Non-pigmented ciliary epithelial cell (primary cell): ENCODE measurements around the gene HECTD1.
"Not testable (repeated sequence)": the region's sequence is repeated elsewhere in the genome, so short reads cannot be mapped to it uniquely, and the experiment has no call there.

Experiments
- DNase-seq: peaks from one replicate; pipeline ENCODE4 v3.0.0-alpha.2; 2010; ENCODE audit warnings: low read depth

HECTD1 gene

DNA sequence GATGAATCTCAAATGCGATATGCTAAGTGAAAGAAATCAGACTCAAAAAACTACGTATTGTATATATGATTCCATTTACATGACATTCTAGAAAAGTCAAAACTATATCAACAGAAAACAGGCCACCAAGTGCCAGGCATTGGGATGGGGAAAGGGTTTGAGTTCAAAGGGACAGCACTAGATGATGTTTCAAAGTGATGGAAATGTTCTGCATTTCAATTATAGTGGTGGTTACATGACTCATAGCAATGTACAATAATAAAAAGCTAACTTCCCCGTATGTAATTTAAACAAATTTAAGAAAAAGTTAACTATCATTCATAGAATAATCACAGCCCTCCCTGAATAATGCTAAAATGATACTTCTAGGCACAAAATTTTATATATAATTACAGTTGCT is 13.5 kb downstream of the HECTD1 start:
- DNase-seq: no peak

DNA sequence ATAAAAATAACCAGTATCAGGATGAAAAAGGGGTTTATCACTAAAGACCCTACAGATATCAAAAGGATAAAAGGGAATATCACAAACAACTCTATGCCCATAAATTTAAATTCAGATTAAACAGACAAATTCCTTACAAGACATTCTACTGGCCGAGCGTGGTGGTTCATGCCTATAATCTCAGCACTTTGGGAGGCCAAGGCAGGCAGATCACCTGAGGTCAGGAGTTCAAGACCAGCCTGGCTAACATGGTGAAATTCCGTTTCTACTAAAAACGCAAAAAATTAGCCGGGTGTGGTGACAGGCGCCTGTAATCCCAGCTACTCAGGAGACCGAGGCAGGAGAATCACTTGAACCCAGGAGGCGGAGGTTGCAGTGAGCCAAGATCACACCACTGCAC is 15.0 kb downstream of the HECTD1 start:
- DNase-seq: not testable (repeated sequence)

DNA sequence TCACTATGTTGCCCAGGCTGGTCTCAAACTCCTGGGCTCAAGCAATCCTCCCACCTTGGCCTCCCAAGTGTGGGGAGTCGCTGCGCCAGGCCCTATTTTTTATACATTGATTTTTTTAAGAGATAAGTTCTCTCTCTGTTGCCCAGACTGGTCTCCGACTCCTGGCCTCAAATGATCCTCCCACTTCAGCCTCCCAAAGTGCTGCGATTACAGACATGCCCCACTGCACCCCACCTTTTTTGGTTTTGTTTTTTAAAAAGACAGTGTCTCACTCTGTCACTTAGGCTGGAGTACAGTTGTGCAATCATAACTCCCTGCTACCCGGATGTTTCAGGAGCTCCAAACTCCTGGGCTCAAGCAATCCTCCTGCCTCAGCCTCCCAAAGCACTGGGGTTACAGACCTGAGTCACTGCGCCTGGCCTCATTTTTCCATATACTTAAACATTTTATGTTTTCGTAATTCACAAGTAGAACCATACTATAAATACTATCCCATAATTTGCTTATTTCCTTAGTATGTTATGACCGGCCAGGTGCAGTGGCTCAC is 16.8 kb downstream of the HECTD1 start:
- no peak for DNase-seq

DNA sequence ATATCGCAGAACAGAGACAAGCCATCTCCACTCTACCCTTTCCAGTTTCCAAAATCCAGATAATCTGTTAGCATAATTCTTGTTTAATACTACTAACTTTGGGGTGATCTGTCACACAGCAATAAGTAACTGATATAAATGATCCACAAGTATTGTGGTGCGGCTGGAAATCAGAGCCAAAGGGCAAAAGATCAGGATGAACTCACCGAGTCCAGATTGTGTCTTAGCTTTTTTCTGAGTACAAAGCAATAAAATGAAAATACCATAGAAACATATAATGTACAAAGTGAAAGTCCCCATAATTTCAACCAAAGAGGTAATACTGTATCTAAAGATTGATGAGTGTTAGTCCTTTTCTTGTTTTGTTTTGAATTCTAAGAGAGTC is 17.4 kb downstream of the HECTD1 start:
- no peak for DNase-seq

DNA sequence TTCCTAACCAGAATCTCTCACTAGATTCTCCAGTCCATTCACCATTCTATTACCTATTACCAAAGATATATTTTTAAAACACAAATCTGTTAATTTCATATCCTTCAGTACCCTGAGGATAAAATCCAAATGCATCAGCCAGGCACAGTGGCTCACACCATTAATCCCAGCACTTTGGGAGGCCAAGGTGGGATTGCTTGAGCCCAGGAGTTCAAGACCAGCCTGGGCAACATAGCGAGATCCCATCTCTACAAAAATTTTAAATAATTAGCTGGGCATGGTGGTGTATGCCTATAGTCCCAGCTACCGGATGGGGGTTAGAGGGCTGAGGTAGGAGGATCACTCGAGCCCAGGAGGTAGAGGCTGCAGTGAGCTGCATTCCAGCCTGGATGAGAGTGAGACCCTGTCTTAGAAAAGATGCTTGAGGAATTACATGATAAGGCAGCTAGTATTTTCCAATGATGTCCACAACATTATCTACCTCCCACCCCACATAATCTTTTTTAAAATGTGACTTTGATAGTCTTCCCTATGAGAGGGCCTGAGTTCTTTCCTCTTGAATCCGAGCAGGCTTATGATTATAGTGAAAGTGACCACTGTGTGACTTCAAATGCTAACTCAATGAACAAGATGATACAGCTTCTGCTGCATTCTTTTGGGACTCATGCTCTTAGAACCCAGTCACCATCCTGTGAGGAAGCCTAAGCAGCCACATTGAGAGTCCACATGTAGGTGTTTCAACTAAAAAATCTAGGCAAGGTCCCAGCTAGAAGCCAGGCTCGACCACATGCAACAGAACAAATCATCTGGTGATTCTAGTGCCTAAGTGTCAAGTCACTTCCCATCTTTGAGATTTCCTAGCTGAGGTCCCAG is 18.0 kb downstream of the HECTD1 start:
- no peak for DNase-seq

DNA sequence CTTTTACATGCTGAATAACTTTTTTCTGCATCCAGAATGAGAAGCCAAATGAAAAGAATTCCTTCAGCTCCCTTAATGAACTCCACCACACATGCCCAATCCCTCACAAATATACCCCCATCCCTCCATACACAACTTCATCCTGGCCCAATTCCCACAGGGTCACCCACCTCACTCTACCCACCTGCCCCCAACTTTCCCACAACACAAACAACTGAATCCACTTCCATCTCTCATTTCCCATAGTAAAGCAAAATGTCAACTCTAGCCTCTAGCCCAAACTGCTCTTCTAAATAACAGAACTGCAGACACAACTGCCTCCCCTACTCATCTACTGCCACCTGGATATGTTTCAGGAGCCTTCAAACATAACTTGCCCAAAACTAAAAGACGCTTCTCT is 18.8 kb downstream of the HECTD1 start:
- DNase-seq: no peak

DNA sequence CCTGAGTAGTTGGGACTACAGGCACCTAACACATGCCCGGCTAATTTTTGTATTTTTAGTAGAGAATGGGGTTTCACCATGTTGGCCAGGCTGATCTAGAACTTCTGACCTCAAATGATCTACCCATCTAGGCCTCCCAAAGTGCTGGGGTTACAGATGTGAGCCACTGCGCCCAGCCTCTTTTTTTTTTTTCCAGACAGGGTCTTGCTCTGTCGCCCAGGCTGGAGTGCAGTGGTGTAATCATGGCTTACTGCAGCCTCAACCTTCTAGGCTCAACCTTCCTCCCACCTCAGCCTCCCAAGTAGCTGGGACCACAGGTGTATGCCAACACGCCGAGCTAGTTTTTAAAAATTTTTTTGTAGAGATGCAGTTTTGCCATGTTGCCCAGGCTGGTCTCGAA is 25.6 kb downstream of the HECTD1 start:
- not testable (repeated sequence) for DNase-seq

DNA sequence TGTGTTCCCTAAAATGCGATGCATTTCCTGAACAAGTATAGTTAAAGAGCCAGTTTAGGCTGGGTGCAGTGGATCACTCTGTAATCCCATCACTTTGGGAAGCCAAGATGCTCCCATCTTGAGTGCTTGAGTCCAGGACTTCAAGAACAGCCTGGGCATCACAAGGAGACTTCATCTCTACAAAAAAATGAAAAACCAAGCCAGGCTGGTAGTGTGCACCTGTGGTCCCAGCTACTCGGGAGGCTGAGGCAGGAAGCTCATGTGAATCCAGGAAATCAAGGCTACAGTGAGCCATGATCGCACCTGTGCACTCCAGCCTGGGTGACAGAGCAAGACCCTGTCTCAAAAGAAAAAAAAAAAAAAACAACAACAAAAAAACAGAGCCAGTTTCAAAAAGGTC is 26.3 kb downstream of the HECTD1 start:
- no peak for DNase-seq

DNA sequence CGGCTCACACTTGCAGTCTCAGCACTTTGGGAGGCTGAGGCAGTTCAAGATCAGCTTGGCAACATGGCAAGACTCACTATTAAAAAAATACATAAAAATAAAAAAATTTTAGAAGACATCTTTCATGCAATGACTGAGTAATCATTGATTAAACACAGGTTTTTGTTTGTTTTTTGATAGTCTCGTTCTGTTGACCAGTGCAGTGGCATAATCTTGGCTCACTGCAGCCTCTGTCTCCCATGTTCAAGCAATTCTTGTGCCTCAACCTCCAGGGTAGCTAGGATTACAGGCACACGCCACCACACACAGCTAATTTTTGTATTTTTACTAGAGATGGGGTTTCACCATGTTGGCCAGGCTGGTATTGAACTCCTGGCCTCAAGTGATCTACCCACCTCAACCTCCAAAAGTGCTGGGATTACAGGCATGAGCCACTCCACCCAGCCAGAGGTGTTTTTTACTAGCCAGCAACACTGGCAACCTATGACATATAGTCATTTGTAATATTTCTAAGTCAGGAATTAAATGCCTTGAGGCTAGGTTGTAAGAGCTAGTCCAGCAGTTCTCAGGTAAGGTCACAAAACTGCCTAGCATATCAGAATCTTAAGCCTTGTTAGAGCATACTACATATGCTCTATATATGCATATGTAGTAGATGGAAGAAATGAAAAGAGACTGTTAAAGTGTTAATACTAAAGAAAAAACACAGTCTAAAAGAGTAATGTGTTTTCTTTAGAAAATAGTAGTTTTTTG is 27.1 kb downstream of the HECTD1 start:
- DNase-seq: no peak

DNA sequence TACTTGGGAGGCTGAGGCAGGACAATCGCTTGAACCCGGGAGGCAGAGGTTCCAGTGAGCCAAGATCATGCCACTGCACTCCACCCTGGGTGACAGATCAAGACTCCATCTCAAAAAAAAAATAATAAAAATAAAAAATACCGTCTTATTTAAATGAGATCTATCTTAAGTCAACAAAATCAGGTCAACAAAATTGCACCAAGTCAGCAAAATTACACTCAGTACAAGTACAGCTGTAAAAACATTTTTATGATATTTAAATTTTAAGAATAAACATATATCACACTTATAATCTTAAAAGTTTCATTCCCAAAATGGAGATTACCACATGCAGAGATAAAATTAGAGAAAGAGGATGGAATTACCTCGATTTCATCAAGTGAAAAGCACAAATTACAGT is 33.2 kb downstream of the HECTD1 start:
- DNase-seq: no peak

DNA sequence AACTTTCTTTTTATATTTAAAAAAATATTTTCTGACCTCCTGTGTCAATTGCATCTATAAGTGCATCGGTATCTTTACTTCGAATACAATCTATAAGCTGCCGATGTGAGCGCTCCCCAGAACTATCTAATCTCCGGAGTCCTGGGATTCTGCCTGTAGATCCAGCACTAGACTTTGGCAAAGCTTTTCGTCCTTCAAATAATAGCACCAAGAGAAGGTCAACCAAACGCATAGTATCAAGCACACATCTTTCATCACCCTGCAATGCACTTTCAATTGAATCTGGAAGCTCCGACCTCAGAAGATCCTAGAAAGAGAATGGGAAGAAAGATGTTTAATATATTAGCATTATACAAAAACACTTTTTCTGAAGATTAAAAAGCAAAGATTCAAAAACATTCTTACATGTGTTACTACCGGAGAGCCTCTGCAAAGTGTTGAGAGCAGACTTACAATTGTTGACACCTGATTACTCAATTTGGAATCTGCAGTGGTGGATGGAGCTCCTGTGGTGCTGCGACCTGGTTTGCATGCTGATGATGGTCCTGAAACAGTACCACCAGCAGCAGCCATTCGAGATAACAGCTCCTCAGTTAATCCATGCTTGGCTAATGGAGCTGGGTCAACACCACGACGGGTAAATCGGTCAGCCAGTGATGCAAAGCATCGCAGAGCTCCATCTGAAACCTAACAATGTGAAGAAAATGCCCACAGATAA is 34.3 kb downstream of the HECTD1 start:
- DNase-seq: no peak

DNA sequence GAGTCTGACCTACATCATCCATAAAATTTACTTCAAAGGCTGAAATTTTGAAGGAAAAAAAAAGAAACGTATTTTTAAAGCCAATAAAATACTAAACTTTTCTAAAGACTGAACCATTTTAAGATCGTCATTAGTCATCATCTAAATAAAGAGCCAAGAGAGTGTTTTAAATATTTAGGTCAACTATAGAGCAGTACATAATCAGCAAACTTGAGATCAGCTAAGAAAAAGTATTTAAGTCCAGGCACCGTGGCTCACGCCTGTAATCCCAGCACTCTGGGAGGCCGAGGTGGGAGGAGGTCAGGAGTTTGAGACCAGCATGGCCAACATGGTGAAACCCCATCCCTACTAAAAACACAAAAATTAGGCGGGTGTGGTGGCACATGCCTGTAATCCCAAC is 35.5 kb downstream of the HECTD1 start:
- no peak for DNase-seq

DNA sequence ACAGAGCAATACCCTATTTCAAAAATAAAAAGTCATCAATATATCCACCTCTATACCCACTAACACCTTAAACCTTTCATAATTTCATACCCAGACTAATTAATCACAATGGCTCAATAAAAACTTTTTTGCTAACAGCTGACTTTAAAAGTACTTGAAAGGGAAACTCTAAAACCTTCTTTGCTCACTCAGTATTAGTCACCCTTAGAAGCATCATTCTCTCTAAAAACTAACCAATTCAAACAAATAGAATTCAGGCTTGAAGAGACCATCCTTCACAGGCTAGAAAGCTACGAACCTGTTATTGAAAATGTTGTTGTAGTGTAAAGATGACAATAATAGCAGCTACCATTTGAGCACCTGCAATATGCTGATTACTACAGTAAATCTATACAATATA is 37.2 kb downstream of the HECTD1 start:
- no peak for DNase-seq

DNA sequence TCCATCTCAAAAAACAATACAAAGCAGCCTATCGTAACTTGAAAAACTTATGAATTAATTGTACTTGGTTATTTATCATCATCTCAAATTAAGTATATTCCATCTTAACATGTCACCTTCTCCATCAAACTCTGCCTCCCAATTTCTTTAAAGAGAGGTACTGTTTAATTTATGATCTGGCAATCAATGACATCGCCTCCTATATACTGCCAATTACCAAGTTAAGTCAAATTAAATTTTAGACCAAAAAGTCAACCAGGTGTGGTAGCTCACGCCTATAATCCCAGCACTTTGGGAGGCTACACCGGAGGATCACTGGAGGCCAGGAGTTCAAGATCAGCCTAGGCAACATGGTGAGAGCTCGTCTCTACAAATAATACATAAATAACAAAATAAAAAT is 37.7 kb downstream of the HECTD1 start:
- DNase-seq: no peak

DNA sequence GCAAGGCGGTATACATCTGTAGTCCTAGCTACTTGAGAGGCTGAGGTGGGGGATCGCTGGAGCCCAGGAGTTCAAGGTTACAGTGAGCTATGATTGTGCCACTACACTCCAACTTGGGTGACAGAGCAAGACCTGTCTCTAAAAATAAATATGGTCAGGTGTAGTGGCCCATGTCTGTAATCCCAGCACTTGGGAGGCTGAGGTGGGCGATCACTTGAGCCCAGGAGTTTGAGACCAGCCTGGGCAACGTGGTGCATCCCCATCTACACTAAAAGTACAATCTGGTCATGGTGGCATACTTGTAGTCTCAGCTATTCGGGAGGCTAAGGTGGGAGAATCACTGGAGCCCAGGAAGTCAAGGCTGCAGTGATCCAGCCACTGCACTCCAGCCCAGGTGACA is 40.6 kb downstream of the HECTD1 start:
- no peak for DNase-seq

DNA sequence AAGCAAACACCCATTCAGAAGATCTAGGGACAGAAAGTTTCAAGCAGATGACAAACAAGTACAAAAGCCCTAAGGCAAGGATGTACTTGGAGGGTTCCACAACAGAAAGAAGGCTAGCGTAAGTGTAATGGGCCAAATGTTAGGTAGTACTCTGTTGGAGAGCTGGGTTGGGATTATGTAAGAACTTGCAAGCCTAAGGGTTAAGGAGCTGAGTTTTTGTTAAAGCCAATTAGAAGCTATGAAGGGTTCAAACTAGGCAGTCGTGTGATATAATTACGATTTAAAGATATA is 41.4 kb downstream of the HECTD1 start:
- DNase-seq: no peak

DNA sequence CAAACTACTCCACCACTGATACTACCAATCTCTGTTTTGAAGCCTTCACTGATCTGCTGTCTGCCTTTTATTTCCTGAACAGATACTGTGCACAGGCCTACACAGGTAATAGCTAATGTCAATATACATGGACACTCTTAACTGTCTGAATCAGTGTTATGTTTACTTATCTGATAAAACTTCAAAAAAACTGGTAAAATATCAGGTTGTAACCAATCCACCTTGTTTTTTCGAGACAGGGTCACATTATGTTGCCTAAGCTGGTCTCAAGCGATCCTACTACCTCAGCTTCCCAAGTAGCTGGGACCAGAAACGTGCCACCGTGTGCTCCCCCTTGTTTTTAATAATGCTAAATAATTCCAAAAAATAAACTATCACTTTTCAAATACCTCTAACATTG is 43.5 kb downstream of the HECTD1 start:
- no peak for DNase-seq

DNA sequence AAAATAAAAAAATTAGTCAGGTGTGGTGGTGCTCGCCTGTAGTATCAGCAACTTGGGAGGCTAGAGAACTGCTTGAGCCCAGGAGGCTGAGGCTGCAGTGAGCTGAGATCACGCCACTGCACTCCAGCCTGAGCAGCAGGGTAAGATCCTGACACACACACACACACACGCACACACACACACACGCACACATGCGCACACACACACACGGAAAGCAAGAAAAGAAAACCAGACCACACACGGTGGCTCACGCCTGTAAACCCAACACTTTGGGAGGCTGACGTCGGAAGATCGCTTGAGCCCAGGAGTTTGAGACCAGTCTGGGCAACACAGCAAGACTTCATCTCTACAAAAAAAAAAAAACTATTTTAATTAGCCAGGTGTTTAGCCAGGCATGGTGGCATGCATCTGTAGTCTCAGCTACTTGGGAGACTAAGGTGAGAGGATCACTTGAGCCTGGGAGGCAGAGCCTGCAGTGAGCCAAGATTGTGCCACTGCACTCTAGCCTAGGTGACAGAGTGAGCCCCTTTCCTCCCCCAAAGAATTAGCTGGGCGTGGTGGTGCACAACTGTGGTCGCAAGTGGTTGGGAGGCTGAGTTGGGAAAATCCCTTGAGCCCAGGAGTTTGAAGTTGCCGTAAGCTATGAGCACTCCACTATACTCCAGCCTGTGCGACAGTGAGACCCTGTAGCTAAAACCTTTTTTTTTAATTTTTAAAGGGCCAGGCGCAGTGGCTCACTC is 44.5 kb downstream of the HECTD1 start:
- no peak for DNase-seq

DNA sequence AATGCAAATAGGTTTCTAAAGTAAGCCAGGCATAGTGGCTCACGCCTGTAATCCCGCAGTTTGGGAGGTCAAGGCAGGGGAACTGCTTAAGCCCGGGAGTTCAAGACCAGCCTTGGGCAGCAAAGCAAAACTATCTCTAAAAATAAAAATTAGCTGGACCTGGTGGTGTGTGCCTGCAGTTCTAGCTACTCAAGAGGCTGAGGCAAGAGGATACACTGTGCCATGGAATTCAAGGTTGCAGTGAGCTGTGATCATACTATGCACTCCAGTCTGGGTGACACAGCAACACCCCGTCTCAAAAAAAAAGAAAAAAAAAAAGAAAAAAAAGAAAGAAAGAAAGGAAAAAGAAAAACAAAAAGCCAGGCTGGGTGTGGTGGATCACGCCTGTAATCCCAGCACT is 46.3 kb downstream of the HECTD1 start:
- no peak for DNase-seq

DNA sequence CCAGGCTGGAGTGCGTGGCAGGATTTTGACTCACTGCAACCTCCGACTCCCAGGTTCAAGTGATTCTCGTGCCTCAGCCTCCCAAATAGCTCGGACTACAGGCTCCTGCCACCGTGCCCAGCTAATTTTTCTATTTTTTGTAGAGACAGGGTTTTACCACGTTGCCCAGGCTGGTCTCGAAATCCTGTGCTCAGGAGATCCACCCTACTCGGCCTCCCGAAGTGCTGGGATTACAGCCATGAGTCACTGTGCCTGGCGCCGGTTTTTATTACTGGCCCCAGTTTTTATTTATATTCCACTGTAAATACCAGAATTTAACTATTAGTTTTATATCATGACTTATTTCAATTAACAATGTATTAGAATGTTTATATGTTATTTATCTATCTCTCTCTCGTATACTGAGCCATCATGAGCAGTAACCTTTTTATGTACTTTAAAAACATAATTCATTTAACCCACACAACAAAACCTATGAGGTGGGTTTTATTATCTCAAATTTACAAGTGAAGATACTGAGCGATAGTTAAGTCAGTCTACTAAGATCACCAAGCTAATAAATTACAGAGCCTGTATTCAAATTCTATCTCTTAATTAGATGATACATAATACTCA is 47.8 kb downstream of the HECTD1 start:
- no peak for DNase-seq

DNA sequence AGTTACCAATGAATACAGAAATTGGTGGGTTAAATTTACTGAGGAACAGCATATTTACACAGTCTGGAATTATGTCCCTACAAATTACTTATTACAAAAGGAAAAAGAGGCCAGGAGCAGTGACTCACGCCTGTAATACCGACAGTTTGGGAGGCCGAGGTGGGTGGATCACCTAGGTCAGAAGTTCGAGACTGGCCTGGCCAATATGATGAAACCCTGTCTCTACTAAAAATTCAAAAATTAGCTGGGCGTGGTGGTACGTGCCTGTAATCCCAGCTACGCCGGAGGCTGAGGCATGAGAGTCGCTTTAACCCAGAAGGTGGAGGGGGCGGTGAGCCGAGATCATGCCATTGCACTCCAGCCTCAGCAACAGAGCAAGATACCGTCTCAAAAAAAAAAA is 52.6 kb downstream of the HECTD1 start:
- DNase-seq: no peak
